H7 (cell line): ENCODE results near the gene RHEX. TPM values are rescaled to one million over a fixed set of nuclear protein-coding genes. Genes with fewer than 3 reads are reported as not detected.
A peak's percentile ranks its signal among the peaks of the same experiment; 100 is the strongest.

Experiments used
- DNase-seq: peaks from one replicate; pipeline ENCODE4 v3.0.0; 2012
- H3K27me3 ChIP-seq: 2 replicates; pipeline ENCODE4 v1.6.0; 2011; ENCODE audit warnings: mild to moderate bottlenecking, low read length; ENCODE audit not compliant: control insufficient read depth, insufficient read depth
- H3K36me3 ChIP-seq: replicated peaks from 2 replicates; pipeline ENCODE4 v1.5.1; 2011; ENCODE audit warnings: low read length; ENCODE audit not compliant: control insufficient read depth, insufficient read depth
- H3K4me3 ChIP-seq: 2 replicates; pipeline ENCODE4 v1.5.1; 2011; ENCODE audit warnings: low read depth, mild to moderate bottlenecking, control low read depth, low read length, moderate library complexity; ENCODE audit not compliant: insufficient read depth
- total RNA-seq: library from RNA; depleted of rRNA; stranded (reverse); fragments of >200 nt; shearing (Covaris generic); gene quantifications from 2 replicates; pipeline ENCODE4 v1.2.3, GENCODE V29; 2014

Gene RHEX
- total RNA-seq, 1 experiment from 2014 or later, result not detected

DNA sequence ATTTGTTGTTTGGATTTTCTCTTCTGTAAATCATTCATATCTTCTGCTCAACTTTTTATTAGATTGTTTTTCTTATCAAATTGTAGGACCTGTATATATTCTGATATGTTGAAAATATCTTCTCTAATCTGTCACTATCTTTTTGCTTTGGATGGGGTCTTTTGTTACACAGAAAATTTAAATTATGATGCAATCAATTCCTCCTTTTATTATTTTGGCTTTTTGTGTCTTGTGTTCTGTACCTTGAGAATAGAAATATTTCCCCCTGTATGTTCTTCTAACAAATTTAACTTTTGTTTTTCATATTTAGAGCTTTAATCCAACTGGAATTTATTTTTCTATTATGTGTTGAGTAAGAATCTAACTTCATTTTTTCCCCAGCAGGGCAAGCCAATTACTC, 67.4 kb downstream of the RHEX start:
- Histone ChIP-seq H3K27me3 (peaks cover 24% of the 10 kb centered on the region), H3K4me3 (no peak overlapping the region), H3K36me3 (no peaks in the 10 kb centered on the region)
- no peak for DNase-seq

DNA sequence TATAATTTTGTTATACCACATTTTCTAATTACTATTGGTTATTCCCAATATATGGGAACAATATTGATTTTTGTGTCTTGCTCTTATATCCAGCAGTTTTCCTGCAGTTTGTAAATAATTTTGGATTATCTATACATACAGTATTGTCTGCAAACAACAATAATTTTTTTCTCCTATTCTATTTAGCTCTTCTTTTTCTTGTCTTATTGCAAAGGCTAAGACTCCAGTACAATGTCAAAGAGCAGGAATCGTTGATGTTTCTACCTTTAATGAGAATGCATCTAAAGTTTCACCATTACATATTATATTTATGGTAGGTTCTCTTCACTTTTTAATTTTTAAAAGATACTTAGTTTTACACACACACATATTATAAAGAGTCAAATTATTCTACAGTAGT, 68.3 kb downstream of the RHEX start:
- no peak overlapping the region for H3K4me3 ChIP-seq
- peaks cover 20% of the 10 kb centered on the region for H3K27me3 ChIP-seq
- H3K36me3 ChIP-seq, result no peaks in the 10 kb centered on the region
- no peak for DNase-seq

DNA sequence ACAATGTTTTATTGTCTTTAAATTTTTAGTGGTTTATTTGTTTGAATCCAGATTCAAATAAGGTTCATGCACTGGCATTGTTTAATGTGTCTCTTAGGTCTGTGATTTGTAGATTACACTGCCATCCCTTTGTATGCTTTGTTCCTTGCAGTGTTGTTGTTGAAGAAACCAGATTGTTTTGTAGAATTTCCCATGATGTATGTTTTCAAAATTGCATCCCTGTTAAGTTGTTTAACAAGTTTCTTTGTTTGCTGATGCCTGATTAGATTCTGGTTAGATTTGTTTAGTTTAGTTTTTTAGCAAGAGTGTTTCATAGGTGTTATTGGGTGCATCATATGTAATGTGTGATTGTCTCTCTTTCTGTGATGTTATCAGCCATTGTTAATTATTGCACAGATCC, 69.7 kb downstream of the RHEX start:
- peaks cover 6% of the 10 kb centered on the region for H3K27me3 ChIP-seq
- H3K4me3 ChIP-seq, result no peak overlapping the region
- H3K36me3 ChIP-seq, result no peaks in the 10 kb centered on the region
- no peak for DNase-seq

DNA sequence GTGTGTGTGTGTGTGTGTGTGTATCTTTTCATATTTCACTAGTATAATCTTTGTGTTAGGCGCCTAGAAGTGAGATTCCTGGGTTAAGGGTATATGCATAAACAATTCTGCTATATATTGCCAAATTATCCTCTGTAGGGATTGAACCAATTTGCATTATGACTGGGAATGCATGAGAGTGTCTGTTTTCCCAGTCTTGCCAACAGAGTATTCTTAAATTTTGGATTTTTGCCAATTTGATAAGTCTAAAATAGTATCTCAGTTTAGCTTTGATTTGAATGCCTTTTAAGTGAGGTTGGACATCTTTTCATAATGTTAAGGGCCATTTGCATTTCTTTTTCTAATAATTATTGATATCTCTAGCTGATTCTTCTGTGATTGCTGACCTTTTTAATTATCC, 72.4 kb downstream of the RHEX start:
- DNase-seq, result no peak
- no peaks in the 10 kb centered on the region; the same call in 1 of the 2 replicates for H3K27me3 ChIP-seq
- H3K4me3 ChIP-seq, result no peak overlapping the region
- no peaks in the 10 kb centered on the region for H3K36me3 ChIP-seq

DNA sequence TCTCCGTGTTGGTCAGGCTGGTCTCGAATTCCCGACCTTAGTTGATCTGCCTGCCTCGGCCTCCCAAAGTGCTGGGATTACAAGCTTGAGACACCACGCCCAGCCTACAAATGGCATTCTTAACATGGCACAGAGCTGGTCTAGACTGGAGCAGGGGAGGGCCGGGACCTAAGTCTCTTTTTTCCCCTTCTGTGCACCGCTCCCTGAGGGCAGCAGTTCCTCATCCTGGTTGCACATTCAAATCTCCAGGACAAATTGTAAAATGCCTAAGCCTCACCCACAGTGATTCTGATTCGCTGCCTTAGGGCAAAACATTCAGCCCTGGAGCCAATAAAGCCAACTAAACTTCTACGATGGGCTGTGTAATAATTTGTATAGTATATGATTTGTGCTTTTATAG, 74.4 kb downstream of the RHEX start:
- Histone ChIP-seq H3K4me3 (no peak overlapping the region), H3K36me3 (no peaks in the 10 kb centered on the region), H3K27me3 (no peaks in the 10 kb centered on the region; the same call in 1 of the 2 replicates)
- no peak for DNase-seq

DNA sequence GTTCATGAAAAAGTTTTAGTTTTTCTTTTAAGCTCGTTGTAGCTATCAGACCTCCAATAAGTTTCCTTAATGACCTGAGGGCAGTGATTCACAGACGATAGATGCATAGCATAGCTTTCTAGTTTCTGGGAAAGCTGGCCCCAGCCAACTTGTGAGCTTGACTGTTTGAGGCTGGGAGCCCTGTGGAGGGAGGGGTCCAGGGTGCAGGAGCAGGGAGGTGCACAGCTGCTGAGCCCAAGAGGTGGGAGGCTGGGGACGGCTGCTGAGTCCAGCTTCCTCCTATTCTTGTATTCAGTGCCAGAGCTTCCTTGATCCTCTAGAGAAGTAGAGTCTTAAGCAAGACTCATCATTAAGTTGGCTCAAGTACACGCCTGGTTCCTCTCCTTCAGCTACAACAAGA, 75.2 kb downstream of the RHEX start:
- no peak for DNase-seq
- no peaks in the 10 kb centered on the region; the same call in 1 of the 2 replicates for H3K27me3 ChIP-seq
- H3K4me3 ChIP-seq, result no peak overlapping the region
- no peaks in the 10 kb centered on the region for H3K36me3 ChIP-seq

DNA sequence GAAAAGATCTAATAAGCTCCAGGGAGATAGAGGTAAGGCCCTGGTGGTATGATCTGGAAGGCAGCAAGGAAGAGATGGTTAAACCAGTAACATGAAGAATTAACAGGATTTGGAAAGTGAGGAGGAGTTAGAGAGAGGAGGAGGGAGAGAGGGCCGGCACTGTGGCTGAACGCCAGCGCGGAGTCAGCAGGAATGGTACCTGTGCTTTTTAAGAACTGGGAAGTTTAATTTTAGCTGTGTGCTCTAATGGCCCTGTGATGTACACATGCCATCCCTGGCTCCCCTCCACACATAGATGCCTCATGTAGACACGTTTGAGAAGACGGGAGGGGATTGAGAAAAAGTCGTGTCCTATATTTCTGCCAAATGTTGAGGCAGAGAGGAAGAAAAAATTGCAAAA, 78.1 kb downstream of the RHEX start:
- Histone ChIP-seq H3K4me3 (no peak overlapping the region), H3K27me3 (no peaks in the 10 kb centered on the region; the same call in 1 of the 2 replicates), H3K36me3 (no peaks in the 10 kb centered on the region)
- no peak for DNase-seq

DNA sequence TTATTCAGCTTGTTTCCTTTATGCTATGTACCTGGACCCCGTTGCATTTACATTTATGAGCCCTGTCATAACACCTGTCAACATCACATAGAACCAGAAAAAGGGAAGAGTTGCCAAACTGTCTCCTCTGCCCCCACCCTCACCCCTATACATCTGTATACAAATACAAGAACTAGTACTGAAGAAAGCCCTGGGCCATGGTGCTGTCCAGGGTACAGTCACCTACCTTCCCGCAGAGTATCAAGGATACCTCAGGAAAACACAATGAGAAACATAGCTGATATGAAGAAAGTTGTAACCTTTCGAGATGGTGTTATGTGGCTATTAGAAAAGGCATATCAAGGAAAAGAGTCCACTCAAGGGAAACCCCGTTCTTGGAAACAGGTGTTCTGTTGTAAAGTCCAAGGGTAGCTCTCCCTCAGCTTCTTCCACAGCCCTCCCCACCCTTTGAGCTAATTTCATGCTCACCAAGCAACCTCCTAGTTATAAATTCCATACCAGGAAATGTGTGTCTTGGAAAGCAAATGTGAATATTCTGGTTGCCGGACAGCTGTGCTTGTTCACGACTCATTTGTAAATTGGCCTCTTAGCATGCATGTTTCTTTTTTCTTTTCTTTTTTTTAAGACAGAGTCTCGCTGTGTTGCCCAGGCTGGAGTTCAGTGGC, 80.9 kb downstream of the RHEX start:
- Histone ChIP-seq H3K27me3 (no peaks in the 10 kb centered on the region), H3K36me3 (no peaks in the 10 kb centered on the region), H3K4me3 (no peak overlapping the region)
- DNase-seq, result no peak

DNA sequence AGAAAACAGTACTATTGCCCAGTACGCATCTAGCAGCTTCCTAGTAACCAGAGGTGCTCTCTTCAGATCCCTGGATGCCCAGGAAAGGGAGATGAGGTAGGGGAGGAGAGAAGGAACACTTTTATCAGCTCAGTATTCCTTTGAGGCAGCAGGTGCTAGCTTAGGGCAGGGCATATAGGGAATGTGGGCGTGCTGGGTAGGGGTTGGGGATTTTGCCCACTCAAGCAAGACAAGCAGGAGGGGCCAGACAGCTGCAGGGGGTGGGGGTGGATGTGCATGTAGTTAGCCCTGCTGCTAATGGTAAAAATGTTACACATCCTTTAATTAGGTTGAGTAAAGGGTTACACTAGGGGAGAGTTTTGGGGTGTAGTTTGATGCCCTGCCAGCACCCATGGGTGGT, 82.3 kb downstream of the RHEX start:
- H3K4me3 ChIP-seq, result no peak overlapping the region
- no peaks in the 10 kb centered on the region for H3K27me3 ChIP-seq
- H3K36me3 ChIP-seq, result no peaks in the 10 kb centered on the region
- DNase-seq, result no peak

DNA sequence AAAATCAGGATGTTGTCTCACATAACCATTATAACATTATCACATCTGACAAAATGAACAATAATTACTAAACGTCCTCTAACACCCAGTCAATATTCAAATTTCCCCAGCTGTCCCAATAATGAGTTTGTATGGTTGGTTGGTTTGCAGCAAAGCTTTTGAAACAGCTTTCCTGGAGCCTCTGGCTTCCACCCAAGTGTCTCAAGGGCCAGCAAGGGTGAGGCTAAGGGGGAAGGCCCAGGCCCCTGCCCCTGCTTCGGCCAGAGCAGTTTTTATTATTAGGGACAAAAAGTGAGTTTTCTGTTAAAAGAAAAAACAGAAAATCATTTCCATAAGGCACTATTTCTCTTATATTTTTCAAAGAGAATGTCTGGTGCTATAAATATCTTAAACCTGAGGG, 83.3 kb downstream of the RHEX start:
- H3K36me3 ChIP-seq, result no peaks in the 10 kb centered on the region
- no peak overlapping the region for H3K4me3 ChIP-seq
- no peaks in the 10 kb centered on the region for H3K27me3 ChIP-seq
- DNase-seq, result no peak

DNA sequence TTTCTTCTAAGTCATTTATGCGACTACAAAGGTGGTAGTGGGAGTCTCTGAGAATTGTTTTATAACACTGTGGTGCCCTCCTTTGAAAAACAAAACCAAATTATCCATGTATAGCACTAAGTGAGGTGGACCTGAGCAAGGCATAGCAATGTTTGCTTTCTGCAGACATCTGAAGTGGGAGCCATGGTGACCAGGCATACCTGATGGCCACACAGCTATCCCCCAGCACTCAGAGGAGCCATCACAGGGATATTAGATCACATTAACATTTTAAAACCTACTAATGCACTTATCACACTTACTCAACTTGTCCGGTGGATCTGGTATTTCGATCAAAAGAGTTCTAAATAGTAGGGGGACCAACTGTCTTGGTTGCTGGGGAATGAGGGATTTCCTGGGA, 89.0 kb downstream of the RHEX start:
- no peak for DNase-seq
- H3K27me3 ChIP-seq, result no peaks in the 10 kb centered on the region
- H3K36me3 ChIP-seq, result no peaks in the 10 kb centered on the region
- H3K4me3 ChIP-seq, result no peak overlapping the region

DNA sequence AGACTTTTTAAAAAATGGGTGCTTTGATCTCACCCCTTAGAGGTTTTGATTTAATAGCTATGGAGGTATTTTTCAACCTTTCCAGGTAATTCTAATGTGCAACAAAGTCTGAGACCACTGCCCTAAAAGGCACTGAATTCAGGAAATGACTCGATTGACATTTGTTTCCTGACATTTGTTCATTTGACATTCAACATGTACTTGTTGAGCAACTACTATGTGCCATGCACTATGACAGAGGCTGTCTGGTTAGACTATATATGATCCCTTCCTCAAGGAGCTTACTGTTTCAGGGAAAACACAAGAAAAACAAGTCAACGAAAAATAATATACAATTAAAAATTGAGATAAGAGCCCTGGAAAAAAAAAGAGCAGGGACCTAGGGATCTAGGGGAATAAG, 89.8 kb downstream of the RHEX start:
- Histone ChIP-seq H3K36me3 (no peaks in the 10 kb centered on the region), H3K4me3 (no peak overlapping the region), H3K27me3 (no peaks in the 10 kb centered on the region)
- no peak for DNase-seq

DNA sequence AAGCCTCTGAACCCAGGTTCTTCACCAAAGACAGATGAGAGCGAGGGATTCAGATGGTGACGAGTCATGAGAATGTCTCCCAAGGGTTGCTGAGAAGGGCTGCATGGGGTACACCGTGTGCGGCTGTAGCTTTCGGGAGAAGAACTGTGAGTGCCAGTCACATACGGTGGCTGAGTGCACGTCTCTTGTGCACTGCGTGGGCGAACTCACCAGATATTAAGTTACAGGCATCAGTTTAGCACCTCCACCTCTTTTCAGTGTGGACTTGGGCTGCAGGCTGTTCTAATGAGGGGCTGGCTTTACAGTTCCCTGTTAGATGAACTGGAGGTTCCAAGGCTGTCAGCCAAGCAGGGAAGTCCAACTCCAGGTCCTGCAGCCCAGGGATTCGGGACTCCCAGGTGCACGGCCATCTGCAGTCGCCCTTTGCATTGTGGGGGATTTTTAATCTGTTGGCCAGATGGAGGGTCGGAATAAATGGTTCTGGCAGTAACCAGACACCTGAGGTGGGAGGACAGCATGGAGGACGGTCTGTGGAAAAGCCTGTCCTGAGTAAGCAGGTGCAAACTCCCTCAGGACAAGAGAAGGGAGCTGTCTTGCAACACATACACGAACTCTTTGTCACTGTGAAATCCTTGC, 90.7 kb downstream of the RHEX start:
- Histone ChIP-seq H3K27me3 (no peaks in the 10 kb centered on the region), H3K36me3 (no peaks in the 10 kb centered on the region), H3K4me3 (no peak overlapping the region)
- no peak for DNase-seq

DNA sequence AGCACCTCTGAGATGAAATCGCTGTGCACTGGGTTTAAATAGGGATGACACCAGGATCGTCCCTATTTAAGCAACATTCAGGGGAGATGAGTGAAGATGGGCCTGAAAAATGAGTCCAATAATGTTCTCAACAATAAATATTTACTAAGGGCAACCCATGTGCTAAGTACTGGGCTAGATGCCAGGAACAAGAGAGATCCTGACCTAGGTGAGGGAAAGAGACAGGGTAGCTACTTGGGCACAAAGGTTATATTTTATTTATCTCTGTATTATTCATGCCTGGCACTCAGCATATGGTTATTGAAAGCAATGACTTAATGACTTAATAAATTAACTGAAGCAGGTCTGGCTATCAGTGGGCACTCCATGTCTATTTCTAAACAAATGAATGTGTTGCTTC, 91.6 kb downstream of the RHEX start:
- H3K27me3 ChIP-seq, result no peaks in the 10 kb centered on the region
- H3K4me3 ChIP-seq, result no peak overlapping the region
- no peaks in the 10 kb centered on the region for H3K36me3 ChIP-seq
- no peak for DNase-seq

DNA sequence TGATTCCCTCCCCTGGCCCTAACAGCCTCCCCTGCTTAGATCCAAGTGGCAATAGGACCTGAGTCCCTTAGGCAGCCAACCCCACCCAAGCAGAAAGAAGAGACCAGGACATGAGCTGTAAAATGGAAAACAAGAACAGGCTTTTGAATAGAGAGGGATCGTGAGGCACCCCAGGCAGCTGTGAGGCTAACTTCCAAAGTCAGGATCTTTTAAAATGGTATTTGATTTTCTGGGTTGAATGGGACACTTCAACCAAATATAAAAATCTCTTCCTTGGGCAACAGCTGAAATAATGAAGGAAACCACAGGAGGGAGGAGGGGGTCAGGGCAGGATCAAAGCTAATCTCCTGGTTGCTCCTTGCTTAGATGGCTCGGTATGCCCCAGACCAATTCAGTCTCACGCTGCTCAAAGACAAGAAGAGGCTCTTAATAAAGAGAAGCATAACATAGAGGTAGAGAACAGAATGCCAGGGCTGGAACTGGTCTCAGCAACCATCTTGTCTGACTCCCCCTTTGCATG, 92.9 kb downstream of the RHEX start:
- H3K27me3 ChIP-seq, result no peaks in the 10 kb centered on the region
- H3K36me3 ChIP-seq, result no peaks in the 10 kb centered on the region
- DNase-seq, result peak; percentile 28
- no peak overlapping the region for H3K4me3 ChIP-seq
